Measurements from ENCODE around the gene CARD9.

The CARD9 gene

DNA sequence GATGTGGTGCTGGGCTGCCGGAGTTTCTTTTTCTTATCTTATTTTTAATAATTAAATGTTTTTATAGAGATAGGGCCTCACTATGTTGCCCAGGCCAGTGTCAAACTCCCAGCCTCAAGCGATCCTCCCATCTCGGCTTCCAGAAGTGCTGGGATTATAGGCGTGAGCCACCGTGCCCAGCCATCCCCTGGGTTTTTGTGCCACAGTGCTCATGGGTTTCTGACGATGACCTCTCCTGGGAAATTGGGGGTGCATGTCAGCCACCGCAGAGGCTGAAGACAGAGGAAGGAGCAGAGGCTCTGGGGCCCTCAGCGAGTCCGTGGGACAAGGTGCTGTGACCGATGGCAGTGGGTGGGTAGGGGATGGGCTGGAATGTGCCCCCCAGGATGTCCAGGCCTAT lies 31.7 kb downstream of the CARD9 start:
- DNase-seq (ENCODE audit: extremely low spot score), result no peak
- ChIA-PET CTCF (no interaction called here), POLR2A (no interaction called here)
- no peak for TF ChIP-seq SUZ12 (IDR thresholded peaks at IDR 0.05)
- TF ChIP-seq FOXA1 (IDR thresholded peaks at IDR 0.05), result no peak
- TF ChIP-seq TARDBP (IDR thresholded peaks at IDR 0.05), result no peak
- no peak for TF ChIP-seq ELF4 (IDR thresholded peaks at IDR 0.05)
- no peak for TF ChIP-seq ZNF384 (IDR thresholded peaks at IDR 0.05)
- TF ChIP-seq BHLHE40 (IDR thresholded peaks at IDR 0.05; ENCODE audit: borderline replicate concordance), result no peak
- no peak for TF ChIP-seq CTBP1 (IDR thresholded peaks at IDR 0.05; ENCODE audit: borderline replicate concordance)
- TF ChIP-seq, protein P1, sequence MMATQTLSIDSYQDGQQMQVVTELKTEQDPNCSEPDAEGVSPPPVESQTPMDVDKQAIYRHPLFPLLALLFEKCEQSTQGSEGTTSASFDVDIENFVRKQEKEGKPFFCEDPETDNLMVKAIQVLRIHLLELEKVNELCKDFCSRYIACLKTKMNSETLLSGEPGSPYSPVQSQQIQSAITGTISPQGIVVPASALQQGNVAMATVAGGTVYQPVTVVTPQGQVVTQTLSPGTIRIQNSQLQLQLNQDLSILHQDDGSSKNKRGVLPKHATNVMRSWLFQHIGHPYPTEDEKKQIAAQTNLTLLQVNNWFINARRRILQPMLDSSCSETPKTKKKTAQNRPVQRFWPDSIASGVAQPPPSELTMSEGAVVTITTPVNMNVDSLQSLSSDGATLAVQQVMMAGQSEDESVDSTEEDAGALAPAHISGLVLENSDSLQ (IDR thresholded peaks at IDR 0.05), result no peak
- TF ChIP-seq HDGF (IDR thresholded peaks at IDR 0.05; ENCODE audit: borderline replicate concordance), result no peak
- no peak for TF ChIP-seq SP1 (IDR thresholded peaks at IDR 0.05)
- no peak for TF ChIP-seq ARNT (IDR thresholded peaks at IDR 0.05)
- no peak for TF ChIP-seq LEF1 (IDR thresholded peaks at IDR 0.05; ENCODE audit: borderline replicate concordance)
- no peak for TF ChIP-seq NFRKB (IDR thresholded peaks at IDR 0.05)
- TF ChIP-seq FOXK2 (IDR thresholded peaks at IDR 0.05), result no peak
- TF ChIP-seq FOXM1 (IDR thresholded peaks at IDR 0.05; ENCODE audit: borderline replicate concordance), result no peak
- TF ChIP-seq L3MBTL2 (conservative IDR thresholded peaks at IDR 0.05), result no peak

DNA sequence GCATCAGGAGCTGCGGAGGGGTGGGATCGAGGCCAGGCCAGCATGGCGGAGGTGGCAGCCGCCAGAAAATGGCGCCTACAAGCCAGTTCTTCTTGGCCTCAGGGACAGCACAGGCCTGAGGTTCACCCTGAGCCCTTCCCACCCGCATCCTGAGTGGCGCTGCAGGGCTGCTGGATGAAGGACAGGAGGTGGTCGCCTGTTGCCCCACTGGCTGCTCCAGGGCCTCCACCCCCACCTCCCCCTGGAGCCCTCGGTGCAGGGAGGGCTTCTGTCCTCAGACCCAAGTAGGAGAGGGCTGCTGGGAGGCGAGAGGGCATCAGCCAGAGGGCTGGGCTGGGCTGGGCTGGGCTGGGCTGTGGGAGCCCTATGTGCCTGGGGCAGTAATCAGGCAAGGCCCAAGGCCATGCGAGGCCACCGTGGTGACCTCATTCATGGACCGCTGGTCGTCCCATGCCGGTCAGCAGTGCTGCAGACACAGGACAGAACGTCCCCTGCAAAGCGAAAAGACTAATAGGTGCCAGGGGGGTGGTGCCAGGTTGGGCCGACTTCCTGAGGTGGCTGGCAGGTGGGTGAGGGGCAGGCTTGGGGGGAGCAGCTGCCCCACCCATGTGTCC lies 32.3 kb downstream of the CARD9 start:
- CTCF ChIA-PET, result interaction anchor here (1.0 kb wide), 1 partner anchor 13 kb away, joined by 3 read pairs; no protein-coding TSS in a partner anchor
- POLR2A ChIA-PET, result interaction anchor here (1.0 to 1.1 kb wide), 2 partner anchors 22 to 23 kb away, joined by 3 read pairs; partner anchors contain the start of gene DNLZ
- no peak for TF ChIP-seq ELF4 (IDR thresholded peaks at IDR 0.05)
- TF ChIP-seq LEF1 (IDR thresholded peaks at IDR 0.05; ENCODE audit: borderline replicate concordance), result no peak
- TF ChIP-seq SUZ12 (IDR thresholded peaks at IDR 0.05), result no peak
- no peak for TF ChIP-seq FOXM1 (IDR thresholded peaks at IDR 0.05; ENCODE audit: borderline replicate concordance)
- TF ChIP-seq CTBP1 (IDR thresholded peaks at IDR 0.05; ENCODE audit: borderline replicate concordance), result no peak
- no peak for TF ChIP-seq SP1 (IDR thresholded peaks at IDR 0.05)
- no peak for TF ChIP-seq BHLHE40 (IDR thresholded peaks at IDR 0.05; ENCODE audit: borderline replicate concordance)
- no peak for TF ChIP-seq NFRKB (IDR thresholded peaks at IDR 0.05)
- DNase-seq (ENCODE audit: extremely low spot score), result no peak

DNA sequence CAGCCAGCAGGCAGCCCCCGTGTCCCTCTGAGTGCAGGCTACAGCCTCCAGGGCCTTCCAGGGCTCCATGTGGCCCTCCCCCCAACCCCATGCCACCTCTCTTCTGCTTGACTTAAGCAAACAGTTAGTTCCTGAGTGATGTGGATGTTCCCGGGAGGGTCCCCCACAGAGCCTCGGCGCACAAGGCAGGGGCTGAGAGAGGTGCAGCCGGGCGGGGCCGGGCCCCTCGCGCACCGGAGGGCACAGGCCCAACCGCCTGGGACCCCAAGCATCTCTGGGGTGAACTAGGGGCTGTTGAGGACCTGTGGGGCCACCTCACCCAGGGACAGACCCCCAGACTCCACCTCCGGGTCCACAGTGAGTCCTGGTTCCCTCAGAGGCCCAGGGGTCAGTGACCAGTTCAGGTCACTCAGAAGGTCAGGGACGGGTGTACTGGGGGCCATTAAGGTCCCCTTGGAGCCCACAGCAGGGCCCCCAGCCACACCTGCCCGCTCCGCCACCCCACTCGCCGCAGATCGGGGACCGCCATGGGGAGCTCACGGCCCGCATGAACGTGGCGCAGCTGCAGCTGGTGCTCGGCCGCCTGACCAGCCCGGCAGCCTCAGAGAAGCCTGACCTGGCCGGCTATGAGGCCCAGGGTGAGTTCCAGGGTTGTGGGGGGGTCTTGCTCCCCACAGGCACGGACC lies 33.0 kb downstream of the CARD9 start:
- CTCF ChIA-PET, result interaction anchor here (1.0 kb wide), 1 partner anchor 13 kb away, joined by 3 read pairs; no protein-coding TSS in a partner anchor
- DNase-seq (ENCODE audit: extremely low spot score), result no peak
- POLR2A ChIA-PET, result interaction anchor here (1.0 to 1.1 kb wide), 2 partner anchors 22 to 23 kb away, joined by 3 read pairs; partner anchors contain the start of gene DNLZ
- TF ChIP-seq HDGF (IDR thresholded peaks at IDR 0.05; ENCODE audit: borderline replicate concordance) (no peak), FOXM1 (IDR thresholded peaks at IDR 0.05; ENCODE audit: borderline replicate concordance) (no peak), SUZ12 (IDR thresholded peaks at IDR 0.05) (no peak), ZNF384 (IDR thresholded peaks at IDR 0.05) (no peak), SP1 (IDR thresholded peaks at IDR 0.05) (no peak)

DNA sequence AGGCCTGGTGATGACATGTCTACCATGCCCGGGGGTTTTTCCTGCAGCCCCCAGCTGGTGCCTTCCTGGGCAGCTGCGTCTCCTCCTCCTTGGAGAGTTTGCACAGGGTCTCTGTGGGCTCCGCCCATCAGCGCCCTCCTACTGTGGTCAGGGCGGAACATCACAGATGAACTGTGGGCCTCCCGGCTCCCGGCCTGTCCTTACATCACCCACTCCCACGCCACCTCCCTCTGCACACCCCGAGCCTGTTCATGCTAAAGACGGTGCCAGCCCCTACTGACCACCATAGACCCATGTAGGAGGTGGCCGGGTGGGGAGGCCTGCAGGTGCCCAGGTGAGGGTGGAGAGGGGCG lies 33.5 kb downstream of the CARD9 start:
- TF ChIP-seq TARDBP (IDR thresholded peaks at IDR 0.05) (no peak), NFRKB (IDR thresholded peaks at IDR 0.05) (no peak), SP1 (IDR thresholded peaks at IDR 0.05) (no peak), ARNT (IDR thresholded peaks at IDR 0.05) (no peak), BHLHE40 (IDR thresholded peaks at IDR 0.05; ENCODE audit: borderline replicate concordance) (no peak), CTBP1 (IDR thresholded peaks at IDR 0.05; ENCODE audit: borderline replicate concordance) (no peak)
- ChIA-PET CTCF (interaction anchor here (0.6 kb wide), 1 partner anchor 12 kb away, joined by 4 read pairs; the partner anchor contains the start of gene GPSM1), POLR2A (interaction anchor here (1.1 kb wide), 1 partner anchor 23 kb away, joined by 3 read pairs; no protein-coding TSS in a partner anchor)
- no peak for DNase-seq (ENCODE audit: extremely low spot score)

DNA sequence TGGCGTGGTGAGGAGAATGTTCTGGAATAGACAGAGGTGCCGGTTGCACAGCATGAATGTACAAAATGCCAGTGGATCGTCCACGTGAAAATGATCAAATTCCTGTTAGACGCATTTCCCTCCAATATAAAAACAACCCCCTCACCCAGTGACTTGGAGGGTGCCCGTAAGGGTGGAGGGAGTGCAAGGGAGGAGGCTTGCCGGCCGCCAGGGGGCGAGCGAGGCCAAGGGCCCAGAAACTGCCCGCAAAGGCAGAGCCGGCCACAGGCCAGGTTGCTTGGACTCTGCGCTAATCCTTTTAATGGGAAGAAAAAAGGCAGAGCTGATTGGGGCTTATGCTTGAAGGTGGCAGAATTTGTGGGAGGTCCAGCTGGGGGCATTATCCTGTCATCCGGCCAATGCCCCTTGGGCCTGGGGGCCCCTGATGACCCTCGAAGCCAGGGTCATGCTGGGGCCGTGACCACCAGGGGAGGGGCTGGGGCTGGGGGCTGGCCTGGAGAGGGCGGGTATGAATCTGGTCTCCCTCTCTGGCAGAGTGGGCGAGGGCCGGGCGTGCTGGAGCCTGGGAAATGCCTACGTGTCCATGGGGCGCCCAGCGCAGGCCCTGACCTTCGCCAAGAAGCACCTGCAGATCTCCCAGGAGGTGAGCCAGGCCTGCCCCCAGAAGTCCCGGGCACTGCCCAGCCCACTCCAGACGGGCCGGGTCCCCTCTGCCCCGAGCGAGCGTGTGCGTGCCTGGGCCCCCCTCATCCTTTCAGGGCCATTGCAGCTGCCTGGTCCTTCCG lies 34.1 kb downstream of the CARD9 start:
- CTCF ChIA-PET, result interaction anchor here (0.6 kb wide), 1 partner anchor 12 kb away, joined by 4 read pairs; the partner anchor contains the start of gene GPSM1
- POLR2A ChIA-PET, result no interaction called here
- DNase-seq (ENCODE audit: extremely low spot score), result peak; percentile 85
- TF ChIP-seq SP1 (IDR thresholded peaks at IDR 0.05), result no peak
- no peak for TF ChIP-seq BHLHE40 (IDR thresholded peaks at IDR 0.05; ENCODE audit: borderline replicate concordance)
- no peak for TF ChIP-seq SUZ12 (IDR thresholded peaks at IDR 0.05)
- TF ChIP-seq LEF1 (IDR thresholded peaks at IDR 0.05; ENCODE audit: borderline replicate concordance), result no peak
- TF ChIP-seq FOXM1 (IDR thresholded peaks at IDR 0.05; ENCODE audit: borderline replicate concordance), result no peak
- TF ChIP-seq ARNT (IDR thresholded peaks at IDR 0.05), result no peak
- TF ChIP-seq HDGF (IDR thresholded peaks at IDR 0.05; ENCODE audit: borderline replicate concordance), result no peak
- no peak for TF ChIP-seq CTBP1 (IDR thresholded peaks at IDR 0.05; ENCODE audit: borderline replicate concordance)
- TF ChIP-seq TARDBP (IDR thresholded peaks at IDR 0.05), result no peak
- TF ChIP-seq FOXA1 (IDR thresholded peaks at IDR 0.05), result no peak
- no peak for TF ChIP-seq NFRKB (IDR thresholded peaks at IDR 0.05)
- no peak for TF ChIP-seq FOXK2 (IDR thresholded peaks at IDR 0.05)

DNA sequence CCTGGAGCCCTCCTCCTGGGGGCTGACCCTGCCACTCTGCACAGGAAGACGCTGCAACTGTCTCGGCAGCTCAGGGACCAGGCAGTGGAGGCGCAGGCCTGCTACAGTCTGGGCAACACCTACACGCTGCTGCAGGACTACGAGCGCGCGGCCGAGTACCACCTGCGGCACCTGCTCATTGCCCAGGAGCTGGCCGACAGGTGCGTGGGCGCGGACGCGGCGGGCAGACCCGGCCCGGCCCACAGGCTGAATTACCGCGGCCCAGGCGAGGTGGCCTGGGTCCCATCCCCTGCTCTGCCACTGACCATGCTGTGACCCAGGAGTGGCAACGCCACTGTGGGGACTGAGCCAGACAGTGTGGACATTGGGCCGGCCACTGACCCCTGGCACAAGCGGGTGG lies 35.0 kb downstream of the CARD9 start:
- ChIA-PET CTCF (interaction anchor here (1.1 kb wide), 1 partner anchor 9 kb away, joined by 3 read pairs; no protein-coding TSS in a partner anchor), POLR2A (interaction anchor here (1.8 kb wide), 1 partner anchor 25 kb away, joined by 9 read pairs; the partner anchor contains the start of gene DNLZ)
- no peak for TF ChIP-seq NFRKB (IDR thresholded peaks at IDR 0.05)
- TF ChIP-seq BHLHE40 (IDR thresholded peaks at IDR 0.05; ENCODE audit: borderline replicate concordance), result no peak
- TF ChIP-seq ELF4 (IDR thresholded peaks at IDR 0.05), result no peak
- no peak for DNase-seq (ENCODE audit: extremely low spot score)

Measured in HEK293T (cell line).